Central memory CD8-positive, alpha-beta T cell (primary cell): ENCODE data around the gene CAMTA1.

Source experiments
- ATAC-seq: fragments of 150-1000 bp; cut with Tn5 transposase; replicated peaks from 2 replicates; pipeline ENCODE4 v1.10.0; 2022; ENCODE audit warnings: mild to moderate bottlenecking, moderate FRiP score, moderate number of reproducible peaks; ENCODE audit not compliant: poor library complexity, severe bottlenecking; ENCODE audit errors: extremely low read depth
- DNase-seq, 2 donors: peaks; one replicate each; pipeline ENCODE4 v3.0.0; 2021; ENCODE audit warnings: low spot score in 2 of 2
- H3K27ac Mint-ChIP-seq: one replicate; pipeline ENCODE4 v1.8.0; 2022; ENCODE audit warnings: low read depth, mild to moderate bottlenecking, moderate library complexity, mixed read lengths
- H3K27me3 Mint-ChIP-seq: one replicate; pipeline ENCODE4 v1.8.0; 2022; ENCODE audit warnings: mixed read lengths
- H3K36me3 Mint-ChIP-seq: one replicate; pipeline ENCODE4 v1.8.0; 2022; ENCODE audit warnings: mild to moderate bottlenecking, moderate library complexity, mixed read lengths; ENCODE audit not compliant: insufficient read depth
- H3K4me1 Mint-ChIP-seq: one replicate; pipeline ENCODE4 v1.8.0; 2022; ENCODE audit warnings: mixed read lengths
- H3K4me3 Mint-ChIP-seq: one replicate; pipeline ENCODE4 v1.8.0; 2022; ENCODE audit warnings: mild to moderate bottlenecking, moderate library complexity, mixed read lengths
- H3K9me3 Mint-ChIP-seq: one replicate; pipeline ENCODE4 v1.8.0; 2022; ENCODE audit warnings: mixed read lengths

CAMTA1 gene

DNA sequence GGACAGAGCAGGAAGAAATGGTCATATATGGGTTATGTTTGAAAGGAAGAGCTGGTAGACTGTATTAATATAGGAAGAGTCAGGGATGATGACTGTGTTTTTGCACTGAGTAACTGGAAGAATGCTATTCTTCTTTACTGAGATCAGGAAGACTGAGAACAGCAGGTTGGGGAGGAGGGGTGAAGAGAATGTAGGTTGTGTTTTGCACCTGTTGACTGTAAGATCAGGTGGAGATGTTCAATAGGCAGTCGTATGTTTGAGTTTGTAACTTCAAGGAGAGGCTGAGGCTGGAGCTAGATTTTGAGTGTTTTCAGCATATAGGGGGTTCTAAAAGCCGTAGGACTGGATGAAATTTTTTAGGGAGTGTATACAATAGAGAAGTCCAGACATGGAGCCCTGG, 97.2 kb downstream of the CAMTA1 start:
- no peak for ATAC-seq
- H3K36me3 Mint-ChIP-seq = peaks cover 1% of the 10 kb centered on the region
- H3K4me1 Mint-ChIP-seq = peaks cover 5% of the 10 kb centered on the region
- no peak overlapping the region for H3K4me3 Mint-ChIP-seq
- H3K9me3 Mint-ChIP-seq = no peaks in the 10 kb centered on the region
- DNase-seq = no peak
- no peaks in the 10 kb centered on the region for H3K27me3 Mint-ChIP-seq
- H3K27ac Mint-ChIP-seq = no peak overlapping the region

- Mint-ChIP-seq H3K4me3 (no peak overlapping the region), H3K27ac (no peak overlapping the region), H3K27me3 (no peaks in the 10 kb centered on the region), H3K36me3 (peaks cover 1% of the 10 kb centered on the region), H3K9me3 (no peaks in the 10 kb centered on the region), H3K4me1 (peaks cover 5% of the 10 kb centered on the region)
- no peak for DNase-seq
- ATAC-seq = no peak
Measured at GRCh38 chr1:6884652-6885153, 99.4 kb downstream of the CAMTA1 start.

DNA sequence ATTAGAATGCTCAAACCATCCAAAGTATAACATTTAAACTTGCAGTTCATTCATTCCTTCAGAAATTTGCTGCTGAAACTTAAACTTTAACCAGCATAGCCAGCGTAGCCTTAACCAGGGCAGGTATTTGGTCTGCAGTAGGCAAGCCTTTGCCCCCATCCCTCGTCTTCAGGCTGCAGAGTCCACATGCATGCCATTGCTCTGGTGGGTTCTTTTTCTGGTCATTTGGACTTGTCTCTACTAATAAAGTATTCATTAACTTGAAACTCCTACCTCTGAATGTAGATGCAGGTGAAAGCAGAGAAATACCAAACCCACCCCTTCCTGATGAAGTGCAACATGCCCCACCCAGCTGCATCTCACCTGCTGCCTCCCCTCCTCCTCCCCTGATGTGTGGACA, 100.2 kb downstream of the CAMTA1 start:
- H3K36me3 Mint-ChIP-seq = peaks cover 1% of the 10 kb centered on the region
- DNase-seq = no peak
- peaks cover 5% of the 10 kb centered on the region for H3K4me1 Mint-ChIP-seq
- no peak overlapping the region for H3K4me3 Mint-ChIP-seq
- H3K27ac Mint-ChIP-seq = peak overlapping the region; percentile 26
- ATAC-seq = no peak
- no peaks in the 10 kb centered on the region for H3K9me3 Mint-ChIP-seq
- no peaks in the 10 kb centered on the region for H3K27me3 Mint-ChIP-seq

- no peaks in the 10 kb centered on the region for H3K4me1 Mint-ChIP-seq
- H3K36me3 Mint-ChIP-seq = peaks cover 1% of the 10 kb centered on the region
- no peak for DNase-seq
- ATAC-seq = no peak
- no peaks in the 10 kb centered on the region for H3K27me3 Mint-ChIP-seq
- H3K4me3 Mint-ChIP-seq = no peak overlapping the region
- no peaks in the 10 kb centered on the region for H3K9me3 Mint-ChIP-seq
- no peak overlapping the region for H3K27ac Mint-ChIP-seq
Measured at GRCh38 chr1:6886523-6886922, 101.3 kb downstream of the CAMTA1 start.

GRCh38 chr1:6888268-6888667, 103.0 kb downstream of the CAMTA1 start:
- ATAC-seq (no peak), DNase-seq (no peak)
- Mint-ChIP-seq H3K4me1 (no peaks in the 10 kb centered on the region), H3K4me3 (no peak overlapping the region), H3K9me3 (no peaks in the 10 kb centered on the region), H3K36me3 (peaks cover 1% of the 10 kb centered on the region), H3K27me3 (no peaks in the 10 kb centered on the region), H3K27ac (no peak overlapping the region)

DNA sequence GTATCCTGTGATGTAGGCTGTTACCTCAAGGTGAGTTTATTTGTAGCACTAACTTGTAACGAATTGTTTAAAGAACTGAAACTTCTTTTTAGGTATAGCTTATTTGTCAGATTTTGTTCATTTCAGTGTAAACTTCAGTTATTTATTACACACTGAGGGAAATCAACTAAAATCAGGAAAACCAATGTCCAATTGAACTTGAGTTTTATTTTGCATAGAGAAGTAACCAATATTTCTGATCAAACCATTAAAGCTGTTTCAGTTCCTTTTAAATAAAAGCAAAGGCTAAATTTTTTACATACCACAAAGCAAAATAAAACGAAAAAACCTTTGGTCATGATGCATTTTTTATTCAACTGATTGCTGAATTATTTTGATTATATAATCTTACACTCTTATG, 103.6 kb downstream of the CAMTA1 start:
- no peak overlapping the region for H3K27ac Mint-ChIP-seq
- DNase-seq (no peak), ATAC-seq (no peak)
- H3K36me3 Mint-ChIP-seq = peaks cover 1% of the 10 kb centered on the region
- H3K4me1 Mint-ChIP-seq = no peaks in the 10 kb centered on the region
- H3K4me3 Mint-ChIP-seq = no peak overlapping the region
- no peaks in the 10 kb centered on the region for H3K27me3 Mint-ChIP-seq
- no peaks in the 10 kb centered on the region for H3K9me3 Mint-ChIP-seq

DNA sequence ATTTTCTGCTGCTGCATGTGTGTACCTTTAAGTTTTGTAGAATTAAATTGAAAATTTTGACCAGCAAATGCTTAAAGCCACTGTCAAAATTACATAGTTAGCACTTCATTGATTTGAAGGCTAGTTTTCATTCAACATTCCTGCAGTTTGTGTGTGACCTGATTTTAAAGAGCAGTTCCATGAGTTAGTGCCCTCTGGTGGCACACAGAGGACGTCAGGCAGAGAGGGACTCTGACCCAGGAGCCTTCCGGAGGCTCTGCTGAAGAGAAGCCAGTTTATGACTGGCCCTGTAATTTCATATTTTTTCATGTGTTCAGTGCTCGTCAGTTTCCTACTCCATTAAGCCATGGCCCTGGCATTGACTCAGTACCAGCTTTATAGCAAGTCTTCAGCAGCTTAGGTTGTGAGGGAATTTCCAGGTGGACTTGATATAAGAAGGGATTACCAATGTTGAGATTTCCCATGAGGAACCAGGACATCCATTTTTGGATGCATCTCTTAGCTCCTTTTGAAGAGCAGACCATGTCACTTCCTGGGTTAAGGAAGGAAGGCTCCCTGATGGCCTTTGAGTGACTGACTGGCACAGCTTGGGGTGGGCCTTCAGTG, 104.7 kb downstream of the CAMTA1 start:
- no peak for DNase-seq
- peaks cover 1% of the 10 kb centered on the region for H3K36me3 Mint-ChIP-seq
- H3K4me1 Mint-ChIP-seq = no peaks in the 10 kb centered on the region
- no peak overlapping the region for H3K4me3 Mint-ChIP-seq
- no peaks in the 10 kb centered on the region for H3K9me3 Mint-ChIP-seq
- ATAC-seq = no peak
- H3K27me3 Mint-ChIP-seq = no peaks in the 10 kb centered on the region
- no peak overlapping the region for H3K27ac Mint-ChIP-seq

DNA sequence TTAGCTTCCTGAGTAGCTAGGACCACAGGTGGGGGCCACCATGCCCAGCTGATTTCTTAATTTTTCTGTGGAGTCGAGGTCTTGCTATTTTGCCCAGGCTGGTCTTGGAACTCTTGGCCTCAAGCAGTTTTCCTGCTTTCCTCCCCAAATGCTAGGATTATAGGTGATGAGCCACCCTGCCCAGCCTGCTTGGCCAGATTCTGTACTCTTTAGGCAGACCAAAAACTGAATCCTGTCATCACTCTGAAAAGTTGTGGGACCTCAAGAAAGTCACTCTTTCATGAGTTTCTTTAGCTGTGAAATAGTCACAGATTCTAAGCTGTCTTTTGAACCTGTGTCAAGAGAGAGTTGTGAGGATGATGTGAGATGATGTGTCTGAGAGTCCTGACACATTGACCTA, 105.4 kb downstream of the CAMTA1 start:
- Mint-ChIP-seq H3K27me3 (no peaks in the 10 kb centered on the region), H3K4me1 (no peaks in the 10 kb centered on the region), H3K4me3 (no peak overlapping the region), H3K36me3 (peaks cover 1% of the 10 kb centered on the region), H3K9me3 (no peaks in the 10 kb centered on the region), H3K27ac (no peak overlapping the region)
- ATAC-seq = no peak
- DNase-seq = no peak

- no peaks in the 10 kb centered on the region for H3K4me1 Mint-ChIP-seq
- DNase-seq = no peak
- no peaks in the 10 kb centered on the region for H3K27me3 Mint-ChIP-seq
- H3K36me3 Mint-ChIP-seq = no peaks in the 10 kb centered on the region
- no peak overlapping the region for H3K4me3 Mint-ChIP-seq
- no peak overlapping the region for H3K27ac Mint-ChIP-seq
- ATAC-seq = no peak
- H3K9me3 Mint-ChIP-seq = no peaks in the 10 kb centered on the region
Measured at GRCh38 chr1:6891781-6892579, 106.7 kb downstream of the CAMTA1 start.

- Mint-ChIP-seq H3K4me1 (no peaks in the 10 kb centered on the region), H3K4me3 (no peak overlapping the region), H3K27ac (no peak overlapping the region), H3K36me3 (no peaks in the 10 kb centered on the region), H3K27me3 (no peaks in the 10 kb centered on the region), H3K9me3 (no peaks in the 10 kb centered on the region)
- no peak for ATAC-seq
- no peak for DNase-seq
Measured at GRCh38 chr1:6893388-6893787, 108.1 kb downstream of the CAMTA1 start.

DNA sequence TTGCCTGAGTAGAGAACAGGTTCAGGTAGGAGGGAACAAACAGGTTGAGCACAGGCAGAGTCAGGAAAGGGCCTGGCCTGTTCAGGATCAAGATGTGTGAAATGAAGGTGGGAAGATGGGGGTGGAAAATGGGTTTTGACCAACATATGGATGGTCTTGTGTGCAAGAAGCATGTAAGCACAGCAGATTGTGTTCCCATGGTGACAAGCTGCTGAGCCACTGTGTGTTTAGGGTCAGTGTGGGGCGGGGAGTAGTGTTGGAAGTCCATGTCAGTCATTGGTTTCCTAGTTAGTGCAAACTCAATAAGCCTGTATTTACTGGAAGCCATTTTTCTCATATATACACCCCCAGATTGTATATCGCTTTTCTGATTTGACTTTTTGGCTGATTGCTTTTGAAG, 111.9 kb downstream of the CAMTA1 start:
- Mint-ChIP-seq H3K9me3 (no peaks in the 10 kb centered on the region), H3K27ac (no peak overlapping the region), H3K27me3 (no peaks in the 10 kb centered on the region), H3K4me3 (no peak overlapping the region), H3K4me1 (no peaks in the 10 kb centered on the region), H3K36me3 (peaks cover 3% of the 10 kb centered on the region)
- no peak for DNase-seq
- ATAC-seq = no peak

- H3K9me3 Mint-ChIP-seq = no peaks in the 10 kb centered on the region
- no peaks in the 10 kb centered on the region for H3K27me3 Mint-ChIP-seq
- no peak overlapping the region for H3K27ac Mint-ChIP-seq
- H3K4me3 Mint-ChIP-seq = no peak overlapping the region
- DNase-seq (no peak), ATAC-seq (no peak)
- peaks cover 3% of the 10 kb centered on the region for H3K36me3 Mint-ChIP-seq
- no peaks in the 10 kb centered on the region for H3K4me1 Mint-ChIP-seq
Measured at GRCh38 chr1:6898974-6899539, 113.8 kb downstream of the CAMTA1 start.

- peaks cover 3% of the 10 kb centered on the region for H3K36me3 Mint-ChIP-seq
- ATAC-seq = no peak
Measured at GRCh38 chr1:6899621-6900020, 114.4 kb downstream of the CAMTA1 start.

More at GRCh38 chr1:6899621-6900020, 114.4 kb downstream of the CAMTA1 start:
- Mint-ChIP-seq H3K4me1 (no peaks in the 10 kb centered on the region), H3K9me3 (no peaks in the 10 kb centered on the region), H3K27ac (no peak overlapping the region), H3K27me3 (no peaks in the 10 kb centered on the region), H3K4me3 (no peak overlapping the region)
- DNase-seq = no peak
